ENCODE measurements around the gene RASGRF1. TPM values are rescaled to one million over a fixed set of nuclear protein-coding genes. Genes with fewer than 3 reads are reported as not detected.

Gene RASGRF1
- total and polyA plus RNA-seq, 2 donors (not counting 1 experiment from before 2014, with no cell fraction given): 1.0 to 9.4 TPM

DNA sequence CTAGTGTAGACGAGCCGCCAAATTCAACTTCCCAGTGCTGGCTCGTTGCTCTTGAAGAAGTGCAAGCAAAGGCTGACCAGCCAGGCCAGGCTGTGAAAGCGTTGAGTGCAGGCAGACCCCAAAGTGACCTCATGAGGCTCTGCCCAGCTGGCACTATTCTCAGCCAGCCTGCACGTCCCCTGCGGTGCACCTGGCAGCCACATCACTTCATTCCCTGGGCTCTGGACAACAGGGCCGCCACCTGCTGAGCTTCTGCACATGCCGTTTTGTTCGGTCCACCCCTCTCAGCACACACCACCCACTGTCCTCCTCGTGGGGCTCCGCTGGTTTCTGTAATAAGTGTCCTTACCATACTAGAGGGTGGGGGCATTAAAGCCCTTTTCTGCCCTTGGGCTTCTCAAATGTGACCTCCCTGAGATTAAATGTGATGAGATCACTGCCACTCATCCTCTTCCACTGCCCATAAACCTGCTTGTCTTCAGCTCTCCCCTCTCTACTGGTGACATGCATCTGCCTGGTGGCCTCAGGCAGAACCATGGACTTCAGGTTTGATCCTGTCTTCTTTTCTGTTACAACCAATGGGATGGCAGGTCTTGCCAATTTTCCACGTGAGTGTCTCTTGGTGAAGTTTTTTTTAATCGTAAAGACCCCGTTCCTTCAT lies 6.1 kb downstream of the RASGRF1 start:
- Mint-ChIP-seq H3K4me1 (peaks cover 3% of the 10 kb centered on the region), H3K27ac (no peak overlapping the region), H3K27me3 (peaks cover 41% of the 10 kb centered on the region), H3K4me3 (no peak overlapping the region), H3K9me3 (ENCODE audit: insufficient read depth) (no peaks in the 10 kb centered on the region)
- no peak overlapping the region for H3K27ac ChIP-seq (ENCODE audit: low read length in 2 of 2)
- CTCF ChIA-PET: no interaction called here
- H3K9ac ChIP-seq (ENCODE audit: low read length): no peak overlapping the region
- WGBS (ENCODE audit: insufficient coverage): 85% methylated on average over 7 of the region's 14 CpGs
- no peaks in the 10 kb centered on the region for H3K4me1 ChIP-seq (ENCODE audit: control insufficient read depth in 2 of 2, insufficient read depth in 2 of 2, low read length in 2 of 2)
- DNase-seq: no peak
- POLR2A ChIA-PET: no interaction called here
- H3K36me3 ChIP-seq (replicated peaks in 1 of 2; ENCODE audit: control extremely low read depth in 1 of 2, control insufficient read depth in 1 of 2, extremely low read depth in 1 of 2, insufficient read depth in 2 of 2, low read length in 1 of 2): no peaks in the 10 kb centered on the region
- no peak overlapping the region for H3K4me2 ChIP-seq (replicated peaks; ENCODE audit: low read depth, low read length, poor library complexity, severe bottlenecking)
- peaks cover 0 to 10% (median 0%) of the 10 kb centered on the region in 3 donors for H3K9me3 ChIP-seq (ENCODE audit: control extremely low read depth in 1 of 3, control insufficient read depth in 2 of 3, insufficient read depth in 1 of 3, low read length in 2 of 3)
- H2AFZ ChIP-seq (ENCODE audit: insufficient read depth, low read depth, low read length, poor library complexity, severe bottlenecking): no peak overlapping the region
- no peak for ATAC-seq (ENCODE audit: low read depth)
- intact Hi-C loops (cut with micrococcal nuclease): no loop called here
- H3K79me2 ChIP-seq (ENCODE audit: control insufficient read depth, insufficient read depth, low read length): no peaks in the 10 kb centered on the region
- no peaks in the 10 kb centered on the region for H4K20me1 ChIP-seq (ENCODE audit: control insufficient read depth, insufficient read depth, low read length, poor library complexity, severe bottlenecking)
- TF ChIP-seq, protein P1, sequence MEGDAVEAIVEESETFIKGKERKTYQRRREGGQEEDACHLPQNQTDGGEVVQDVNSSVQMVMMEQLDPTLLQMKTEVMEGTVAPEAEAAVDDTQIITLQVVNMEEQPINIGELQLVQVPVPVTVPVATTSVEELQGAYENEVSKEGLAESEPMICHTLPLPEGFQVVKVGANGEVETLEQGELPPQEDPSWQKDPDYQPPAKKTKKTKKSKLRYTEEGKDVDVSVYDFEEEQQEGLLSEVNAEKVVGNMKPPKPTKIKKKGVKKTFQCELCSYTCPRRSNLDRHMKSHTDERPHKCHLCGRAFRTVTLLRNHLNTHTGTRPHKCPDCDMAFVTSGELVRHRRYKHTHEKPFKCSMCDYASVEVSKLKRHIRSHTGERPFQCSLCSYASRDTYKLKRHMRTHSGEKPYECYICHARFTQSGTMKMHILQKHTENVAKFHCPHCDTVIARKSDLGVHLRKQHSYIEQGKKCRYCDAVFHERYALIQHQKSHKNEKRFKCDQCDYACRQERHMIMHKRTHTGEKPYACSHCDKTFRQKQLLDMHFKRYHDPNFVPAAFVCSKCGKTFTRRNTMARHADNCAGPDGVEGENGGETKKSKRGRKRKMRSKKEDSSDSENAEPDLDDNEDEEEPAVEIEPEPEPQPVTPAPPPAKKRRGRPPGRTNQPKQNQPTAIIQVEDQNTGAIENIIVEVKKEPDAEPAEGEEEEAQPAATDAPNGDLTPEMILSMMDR (IDR thresholded peaks at IDR 0.05): no peak
- no peak for TF ChIP-seq EZH2 (IDR thresholded peaks at IDR 0.05; ENCODE audit: borderline replicate concordance, insufficient read depth, low read depth, low read length, poor library complexity, severe bottlenecking)
- H3K27me3 ChIP-seq (replicated peaks in 1 of 4; ENCODE audit: control extremely low read depth in 1 of 4, control insufficient read depth in 3 of 4, insufficient read depth in 4 of 4, low read length in 3 of 4): peaks cover 0 to 27% (median 7%) of the 10 kb centered on the region in 4 experiments
- H3K4me3 ChIP-seq (ENCODE audit: control extremely low read depth in 1 of 5, extremely low read depth in 1 of 5, insufficient read depth in 1 of 5, low read depth in 2 of 5, low read length in 4 of 5): no peak overlapping the region

DNA sequence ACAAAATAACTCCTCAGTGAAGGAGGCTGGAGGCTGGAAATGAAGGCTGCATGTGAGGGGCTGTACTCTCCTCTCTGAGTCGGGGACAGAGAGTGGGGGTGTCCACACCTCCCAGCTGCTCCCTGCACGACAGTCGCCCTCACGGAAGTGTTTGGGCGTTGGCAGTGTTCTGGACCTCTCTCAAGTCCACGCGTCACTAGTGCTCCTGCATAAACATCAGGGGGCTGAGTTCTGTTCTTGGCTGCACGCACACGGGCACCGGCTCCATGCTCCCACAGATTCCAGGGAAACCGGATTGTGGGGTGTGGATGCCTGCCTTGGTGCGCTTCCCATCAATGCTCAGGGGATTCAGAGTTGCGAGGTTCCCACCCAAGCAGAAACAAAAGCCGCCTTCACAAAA lies 7.4 kb downstream of the RASGRF1 start:
- H3K27ac Mint-ChIP-seq: no peak overlapping the region
- H3K4me1 Mint-ChIP-seq: peaks cover 13% of the 10 kb centered on the region
- CTCF ChIA-PET: no interaction called here
- Histone ChIP-seq H3K4me1 (ENCODE audit: control insufficient read depth in 2 of 2, insufficient read depth in 2 of 2, low read length in 2 of 2) (peaks cover 9 to 10% of the 10 kb centered on the region in 2 donors), H3K9me3 (ENCODE audit: control extremely low read depth in 1 of 3, control insufficient read depth in 2 of 3, insufficient read depth in 1 of 3, low read length in 2 of 3) (peaks cover 0 to 16% (median 0%) of the 10 kb centered on the region in 3 donors), H2AFZ (ENCODE audit: insufficient read depth, low read depth, low read length, poor library complexity, severe bottlenecking) (no peak overlapping the region), H3K79me2 (ENCODE audit: control insufficient read depth, insufficient read depth, low read length) (no peaks in the 10 kb centered on the region), H3K27ac (ENCODE audit: low read length in 2 of 2) (no peak overlapping the region), H3K36me3 (replicated peaks in 1 of 2; ENCODE audit: control extremely low read depth in 1 of 2, control insufficient read depth in 1 of 2, extremely low read depth in 1 of 2, insufficient read depth in 2 of 2, low read length in 1 of 2) (no peaks in the 10 kb centered on the region), H3K4me2 (replicated peaks; ENCODE audit: low read depth, low read length, poor library complexity, severe bottlenecking) (no peak overlapping the region), H3K4me3 (ENCODE audit: control extremely low read depth in 1 of 5, extremely low read depth in 1 of 5, insufficient read depth in 1 of 5, low read depth in 2 of 5, low read length in 4 of 5) (no peak overlapping the region), H4K20me1 (ENCODE audit: control insufficient read depth, insufficient read depth, low read length, poor library complexity, severe bottlenecking) (no peaks in the 10 kb centered on the region), H3K9ac (ENCODE audit: low read length) (no peak overlapping the region), H3K27me3 (replicated peaks in 1 of 4; ENCODE audit: control extremely low read depth in 1 of 4, control insufficient read depth in 3 of 4, insufficient read depth in 4 of 4, low read length in 3 of 4) (peaks cover 0 to 15% (median 2%) of the 10 kb centered on the region in 4 experiments)
- TF ChIP-seq, protein P1 (IDR thresholded peaks at IDR 0.05): no peak
- TF ChIP-seq EZH2 (IDR thresholded peaks at IDR 0.05; ENCODE audit: borderline replicate concordance, insufficient read depth, low read depth, low read length, poor library complexity, severe bottlenecking): no peak
- WGBS (ENCODE audit: insufficient coverage): 84% methylated on average over 12 of the region's 14 CpGs
- peaks cover 33% of the 10 kb centered on the region for H3K27me3 Mint-ChIP-seq
- no peak overlapping the region for H3K4me3 Mint-ChIP-seq
- DNase-seq: no peak
- intact Hi-C loops (cut with micrococcal nuclease): no loop called here
- no peak for ATAC-seq (ENCODE audit: low read depth)
- no peaks in the 10 kb centered on the region for H3K9me3 Mint-ChIP-seq (ENCODE audit: insufficient read depth)
- POLR2A ChIA-PET: no interaction called here

All from B cell (primary cell).